ENCODE measurements around the gene PDSS2. TPM values are rescaled to one million over a fixed set of nuclear protein-coding genes. Genes with fewer than 3 reads are reported as not detected.

Gene PDSS2
- total RNA-seq, 1 donor = 12.5 TPM

DNA sequence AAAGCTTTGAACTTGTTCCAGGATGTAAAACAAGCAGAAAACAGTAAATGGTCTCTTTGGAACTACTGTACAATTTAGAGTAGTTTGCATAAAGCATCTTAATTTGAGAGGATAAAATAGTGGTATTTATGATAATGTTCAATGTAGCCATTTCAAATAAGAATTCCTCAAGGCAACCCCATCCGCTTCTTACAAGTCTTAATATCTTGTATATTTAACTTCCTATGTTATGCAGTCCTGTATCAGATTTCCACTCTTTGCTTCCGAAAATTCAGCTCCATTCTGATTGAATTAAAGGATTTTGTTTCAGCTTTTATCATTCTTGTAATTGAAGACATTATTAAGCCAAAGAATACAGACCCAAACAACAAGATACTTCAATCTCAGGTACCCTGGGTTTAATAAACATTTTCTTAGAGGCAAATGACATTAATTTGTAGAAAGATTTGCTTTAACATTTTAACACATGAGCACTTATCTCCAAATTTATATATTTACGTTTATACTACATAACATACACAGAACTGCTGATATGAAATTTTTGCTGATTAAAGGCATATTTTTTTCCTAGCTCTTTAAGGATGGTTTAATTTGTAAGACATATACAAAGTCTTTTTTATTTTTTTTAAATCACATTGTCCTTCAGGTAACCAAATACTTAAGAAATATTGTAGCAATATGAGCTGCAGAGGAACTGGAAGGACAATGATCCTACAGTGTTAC, 213.0 kb downstream of the PDSS2 start:
- no peak overlapping the region for H3K4me3 ChIP-seq (ENCODE audit: low read depth, low read length)
- DNase-seq (ENCODE audit: low read depth) = no peak
- TF ChIP-seq, protein P1, sequence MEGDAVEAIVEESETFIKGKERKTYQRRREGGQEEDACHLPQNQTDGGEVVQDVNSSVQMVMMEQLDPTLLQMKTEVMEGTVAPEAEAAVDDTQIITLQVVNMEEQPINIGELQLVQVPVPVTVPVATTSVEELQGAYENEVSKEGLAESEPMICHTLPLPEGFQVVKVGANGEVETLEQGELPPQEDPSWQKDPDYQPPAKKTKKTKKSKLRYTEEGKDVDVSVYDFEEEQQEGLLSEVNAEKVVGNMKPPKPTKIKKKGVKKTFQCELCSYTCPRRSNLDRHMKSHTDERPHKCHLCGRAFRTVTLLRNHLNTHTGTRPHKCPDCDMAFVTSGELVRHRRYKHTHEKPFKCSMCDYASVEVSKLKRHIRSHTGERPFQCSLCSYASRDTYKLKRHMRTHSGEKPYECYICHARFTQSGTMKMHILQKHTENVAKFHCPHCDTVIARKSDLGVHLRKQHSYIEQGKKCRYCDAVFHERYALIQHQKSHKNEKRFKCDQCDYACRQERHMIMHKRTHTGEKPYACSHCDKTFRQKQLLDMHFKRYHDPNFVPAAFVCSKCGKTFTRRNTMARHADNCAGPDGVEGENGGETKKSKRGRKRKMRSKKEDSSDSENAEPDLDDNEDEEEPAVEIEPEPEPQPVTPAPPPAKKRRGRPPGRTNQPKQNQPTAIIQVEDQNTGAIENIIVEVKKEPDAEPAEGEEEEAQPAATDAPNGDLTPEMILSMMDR (IDR thresholded peaks at IDR 0.05; ENCODE audit: insufficient read depth, low read depth, low read length) = no peak

DNA sequence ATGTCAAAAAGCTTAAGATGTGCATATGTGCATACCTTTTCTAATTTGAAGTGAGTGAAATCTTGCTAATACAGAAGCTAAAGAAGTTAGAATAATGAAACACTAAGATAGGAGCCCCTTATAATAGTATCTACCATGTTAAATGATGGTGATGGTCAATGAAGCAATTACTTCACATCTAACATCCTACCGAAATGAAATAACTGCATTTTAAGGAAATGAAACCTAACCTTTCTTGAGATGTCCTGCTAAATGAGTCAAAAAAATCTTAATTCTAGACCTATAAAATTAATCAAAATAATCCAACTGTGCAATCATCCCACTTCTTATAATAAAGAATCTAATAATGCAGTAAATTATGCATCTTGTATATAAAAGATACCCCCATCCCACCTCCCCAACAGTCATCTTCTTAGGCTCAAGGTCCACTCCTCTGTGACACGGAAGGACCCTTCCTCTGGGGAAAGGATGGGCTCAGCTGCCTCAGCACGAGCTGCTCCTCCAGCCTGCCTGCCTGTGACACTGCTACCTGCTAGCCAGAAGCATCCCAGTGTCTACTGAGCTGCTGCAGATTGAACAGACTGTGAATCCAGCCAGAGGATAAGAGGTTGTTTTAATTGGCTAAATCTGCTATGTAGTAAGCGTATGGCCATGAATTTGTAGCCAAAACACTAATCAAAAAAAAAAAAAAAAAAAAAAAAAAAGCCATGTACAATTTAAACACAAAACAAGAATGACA, 214.5 kb downstream of the PDSS2 start:
- no peak for DNase-seq (ENCODE audit: low read depth)
- no peak overlapping the region for H3K4me3 ChIP-seq (ENCODE audit: low read depth, low read length)
- TF ChIP-seq, protein P1 (IDR thresholded peaks at IDR 0.05; ENCODE audit: insufficient read depth, low read depth, low read length) = no peak

DNA sequence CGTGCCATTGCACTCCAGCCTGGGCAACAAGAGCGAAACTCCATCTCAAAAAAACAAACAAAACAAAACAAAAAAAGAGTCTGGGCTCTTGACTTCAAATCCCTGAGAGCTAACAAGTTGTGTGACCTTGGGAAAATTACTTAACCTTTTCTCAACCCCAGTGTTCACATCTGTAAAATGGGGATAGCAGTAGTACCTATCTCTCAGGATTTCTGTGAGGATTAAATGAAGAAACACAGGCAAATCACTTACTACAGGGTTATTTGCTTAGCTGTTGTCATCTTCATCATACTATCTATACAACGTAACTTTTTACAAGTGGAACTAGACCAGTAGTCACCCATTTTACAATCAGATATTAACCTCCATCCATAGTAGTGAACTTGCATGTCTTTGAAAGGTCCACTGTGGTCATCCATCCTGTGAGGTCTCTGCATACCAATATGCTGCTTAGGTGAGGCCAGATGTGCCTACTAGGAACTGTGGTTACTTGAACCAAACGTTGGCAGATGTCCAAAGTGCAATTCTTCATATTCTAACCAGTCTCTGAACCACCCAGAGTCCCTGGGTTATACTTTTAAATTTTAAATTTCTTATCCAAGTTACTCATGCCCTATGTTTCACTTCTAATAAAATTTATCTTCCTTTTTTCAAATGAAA, 215.2 kb downstream of the PDSS2 start:
- TF ChIP-seq, protein P1 (IDR thresholded peaks at IDR 0.05; ENCODE audit: insufficient read depth, low read depth, low read length) = no peak
- H3K4me3 ChIP-seq (ENCODE audit: low read depth, low read length) = no peak overlapping the region
- DNase-seq (ENCODE audit: low read depth) = no peak

DNA sequence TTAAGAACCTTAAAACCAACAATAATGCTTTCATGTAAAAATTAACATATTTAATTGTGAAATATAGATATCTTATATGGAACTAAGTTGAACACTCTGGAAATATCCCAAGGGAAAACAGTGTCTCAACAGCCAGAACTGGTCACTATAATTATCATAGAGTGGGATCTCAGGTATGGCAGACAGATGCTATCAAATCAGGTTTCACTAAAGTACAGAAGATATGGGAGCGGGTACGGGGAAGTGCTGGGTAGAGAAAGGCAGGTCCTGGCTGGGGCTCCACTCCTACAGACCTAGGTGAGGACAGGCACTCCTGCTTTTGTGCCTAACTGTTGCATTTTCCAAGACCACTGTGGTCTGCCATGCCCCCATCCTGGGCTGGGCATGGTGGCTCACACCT, 215.9 kb downstream of the PDSS2 start:
- TF ChIP-seq, protein P1 (IDR thresholded peaks at IDR 0.05; ENCODE audit: insufficient read depth, low read depth, low read length) = no peak
- DNase-seq (ENCODE audit: low read depth) = no peak
- no peak overlapping the region for H3K4me3 ChIP-seq (ENCODE audit: low read depth, low read length)

DNA sequence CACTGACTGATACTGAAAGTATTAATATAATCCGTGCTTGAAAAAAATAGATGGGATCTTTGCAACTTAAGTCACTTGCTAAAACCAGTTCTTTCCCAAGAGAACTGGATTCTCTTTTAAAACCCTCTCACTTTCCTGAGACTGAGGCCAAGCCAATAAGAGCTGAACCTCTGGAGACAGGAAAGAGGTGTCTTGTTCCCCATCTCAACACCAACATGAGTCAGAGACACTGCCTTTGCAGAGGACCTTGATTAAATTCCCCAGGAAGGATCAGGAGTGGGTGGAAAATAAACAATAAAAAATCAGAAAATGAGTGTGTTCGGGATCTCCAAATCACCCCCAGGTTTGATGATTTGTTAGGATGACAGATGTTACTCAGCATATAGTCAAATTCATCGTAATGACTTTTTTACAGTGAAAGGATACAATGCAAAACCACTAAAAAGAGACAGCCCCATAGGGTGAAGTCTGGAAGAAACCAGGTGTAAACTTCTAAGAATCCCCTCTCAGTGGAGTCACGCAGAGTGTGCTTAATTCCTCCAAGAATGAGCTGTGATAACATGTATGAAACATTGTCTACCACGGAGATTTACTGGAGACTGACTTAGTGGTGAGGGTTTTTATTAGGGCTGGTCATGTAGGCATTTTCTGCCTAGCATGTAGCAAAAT, 221.2 kb downstream of the PDSS2 start:
- no peak overlapping the region for H3K4me3 ChIP-seq (ENCODE audit: low read depth, low read length)
- TF ChIP-seq, protein P1 (IDR thresholded peaks at IDR 0.05; ENCODE audit: insufficient read depth, low read depth, low read length) = no peak
- no peak for DNase-seq (ENCODE audit: low read depth)

DNA sequence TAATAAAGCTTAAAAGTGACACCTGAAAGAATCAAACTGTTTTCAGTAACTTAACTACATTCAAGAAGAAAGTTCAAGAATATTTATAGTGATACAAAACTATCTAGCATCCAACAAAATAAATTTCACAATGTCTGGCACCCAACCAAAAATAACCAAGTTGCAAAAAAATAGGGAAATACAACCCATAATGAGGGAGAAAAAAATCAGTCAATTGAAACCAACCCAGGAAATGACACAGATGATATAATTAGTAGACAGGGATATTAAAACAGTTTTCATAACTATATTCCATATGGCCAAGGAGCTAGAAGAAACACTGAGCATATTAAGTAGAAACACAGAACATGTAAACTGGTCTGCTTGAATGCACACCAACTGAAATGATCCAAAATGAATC, 223.9 kb downstream of the PDSS2 start:
- DNase-seq (ENCODE audit: low read depth) = peak; percentile 56
- TF ChIP-seq, protein P1 (IDR thresholded peaks at IDR 0.05; ENCODE audit: insufficient read depth, low read depth, low read length) = no peak
- no peak overlapping the region for H3K4me3 ChIP-seq (ENCODE audit: low read depth, low read length)
